ENCODE measurements around the gene RPL29.

Gene RPL29

GRCh38 chr3:51986010-51986947 is 9.4 kb downstream of the RPL29 start:
- no peak for DNase-seq (ENCODE audit: low spot score)
- ChIA-PET CTCF (no interaction called here), POLR2A (ENCODE audit: low non-redundant PET) (interaction anchor here (0.8 kb wide), 1 partner anchor 10 kb away, joined by 3 read pairs; no protein-coding TSS in a partner anchor)
- TF ChIP-seq CTCF (conservative IDR thresholded peaks at IDR 0.05; ENCODE audit: low read depth), result no peak
- H3K27ac ChIP-seq, result peak overlapping the region; percentile 98

GRCh38 chr3:51985063-51985462 is 10.6 kb downstream of the RPL29 start:
- no peak for TF ChIP-seq CTCF (conservative IDR thresholded peaks at IDR 0.05; ENCODE audit: low read depth)
- POLR2A ChIA-PET (ENCODE audit: low non-redundant PET), result no interaction called here
- no peak for DNase-seq (ENCODE audit: low spot score)
- CTCF ChIA-PET, result interaction anchor here (0.6 kb wide), 1 partner anchor 16 kb away, joined by 5 read pairs; no protein-coding TSS in a partner anchor
- peak overlapping the region; percentile 98 for H3K27ac ChIP-seq

GRCh38 chr3:51984269-51984647 is 11.4 kb downstream of the RPL29 start:
- no peak for DNase-seq (ENCODE audit: low spot score)
- ChIA-PET CTCF (no interaction called here), POLR2A (ENCODE audit: low non-redundant PET) (no interaction called here)
- peak overlapping the region; percentile 98 for H3K27ac ChIP-seq
- no peak for TF ChIP-seq CTCF (conservative IDR thresholded peaks at IDR 0.05; ENCODE audit: low read depth)

- TF ChIP-seq CTCF (conservative IDR thresholded peaks at IDR 0.05; ENCODE audit: low read depth), result no peak
- DNase-seq (ENCODE audit: low spot score), result no peak
- peak overlapping the region; percentile 98 for H3K27ac ChIP-seq
- ChIA-PET CTCF (no interaction called here), POLR2A (ENCODE audit: low non-redundant PET) (interaction anchor here (1.1 kb wide), 2 partner anchors 9 to 10 kb away, joined by 3 to 5 read pairs; partner anchors contain the start of gene ABHD14B)
Observed at GRCh38 chr3:51983578-51984268, 12.0 kb downstream of the RPL29 start.

GRCh38 chr3:51982838-51983577 is 12.7 kb downstream of the RPL29 start, which contains the start of gene ACY1:
Gene ACY1 (plus strand): TSS chr3:51983535. CDS start chr3:51984065, 530 bp downstream.
- peak; percentile 90 for DNase-seq (ENCODE audit: low spot score)
- TF ChIP-seq CTCF (conservative IDR thresholded peaks at IDR 0.05; ENCODE audit: low read depth), result no peak
- POLR2A ChIA-PET (ENCODE audit: low non-redundant PET), result interaction anchor here (0.7 to 1.1 kb wide), 3 partner anchors 9 to 467 kb away, joined by 3 to 5 read pairs (median 3); partner anchors contain the start of gene ABHD14B
- peak within 1 kb of the TSS; percentile 98 for H3K27ac ChIP-seq
- CTCF ChIA-PET, result interaction anchor here (0.6 kb wide), 3 partner anchors 10 to 170 kb away, joined by 3 to 4 read pairs (median 3); partner anchors contain the start of gene ABHD14B
